Activated gamma-delta T cell treated with anti-CD3 and anti-CD28 coated beads, Interleukin-2, amount 50 U/mL, for 16 hours (primary cell): ENCODE results near the gene SLC6A9.

Experiments
- DNase-seq: peaks from one replicate; pipeline ENCODE4 v3.0.0-alpha.2; 2020; ENCODE audit warnings: low read depth

The SLC6A9 gene

DNA sequence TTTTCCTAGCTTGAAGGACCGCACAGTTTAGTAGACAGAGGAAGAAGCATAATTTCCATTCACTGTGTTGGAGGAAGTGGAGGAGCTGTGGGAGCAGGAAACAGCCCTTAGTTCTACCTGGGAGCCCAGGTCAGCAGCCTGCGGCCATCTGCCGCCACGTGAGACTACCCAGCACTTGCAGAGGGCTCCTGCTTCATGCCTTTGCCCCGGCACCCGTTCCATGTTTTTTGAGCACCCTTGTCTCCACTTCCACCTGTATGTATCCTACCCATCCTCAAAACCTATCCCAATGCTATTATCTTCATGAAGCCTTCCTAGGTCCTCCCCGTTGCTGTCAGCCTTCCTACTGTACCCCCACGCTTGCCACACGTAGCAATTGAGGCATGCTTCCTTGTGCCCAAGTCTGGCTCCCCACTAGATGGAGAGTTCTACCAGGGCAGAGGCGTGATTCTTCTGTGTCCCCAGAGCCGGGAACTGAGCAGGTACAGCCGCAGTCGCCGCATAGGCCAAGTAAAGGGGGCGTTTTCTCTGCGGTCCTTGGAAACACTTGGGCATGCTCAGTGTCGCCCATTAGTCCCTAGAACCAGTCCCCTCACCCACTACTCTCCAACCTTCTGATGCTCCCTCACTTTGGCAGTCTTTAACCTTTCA, 1.9 kb downstream of the SLC6A9 start:
- DNase-seq = no peak

DNA sequence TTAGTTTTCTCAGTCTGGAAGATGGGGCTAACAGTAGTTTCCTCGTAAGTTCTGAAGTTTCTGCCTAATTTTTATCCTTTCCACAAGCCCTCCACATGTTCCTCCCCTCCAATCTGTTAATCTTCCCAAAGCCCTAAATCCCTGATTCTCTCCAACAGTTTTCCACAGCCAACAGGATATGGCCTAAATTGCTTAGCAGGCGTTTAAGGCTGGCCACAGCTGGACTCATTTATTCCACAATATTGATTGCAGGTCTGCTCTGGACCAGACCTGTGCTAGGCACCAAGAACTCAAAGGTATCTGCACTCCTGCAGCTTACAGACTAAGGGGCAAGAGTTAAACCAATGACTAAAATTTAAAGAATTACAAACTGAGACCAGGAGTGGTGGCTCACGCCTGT, 3.9 kb downstream of the SLC6A9 start:
- DNase-seq = no peak

- DNase-seq = no peak
Measured at GRCh38 chr1:44025816-44026215, 5.4 kb downstream of the SLC6A9 start.

GRCh38 chr1:44024903-44025525, 6.2 kb downstream of the SLC6A9 start:
- DNase-seq = no peak

- no peak for DNase-seq
Measured at GRCh38 chr1:44024031-44024902, 7.0 kb downstream of the SLC6A9 start.

DNA sequence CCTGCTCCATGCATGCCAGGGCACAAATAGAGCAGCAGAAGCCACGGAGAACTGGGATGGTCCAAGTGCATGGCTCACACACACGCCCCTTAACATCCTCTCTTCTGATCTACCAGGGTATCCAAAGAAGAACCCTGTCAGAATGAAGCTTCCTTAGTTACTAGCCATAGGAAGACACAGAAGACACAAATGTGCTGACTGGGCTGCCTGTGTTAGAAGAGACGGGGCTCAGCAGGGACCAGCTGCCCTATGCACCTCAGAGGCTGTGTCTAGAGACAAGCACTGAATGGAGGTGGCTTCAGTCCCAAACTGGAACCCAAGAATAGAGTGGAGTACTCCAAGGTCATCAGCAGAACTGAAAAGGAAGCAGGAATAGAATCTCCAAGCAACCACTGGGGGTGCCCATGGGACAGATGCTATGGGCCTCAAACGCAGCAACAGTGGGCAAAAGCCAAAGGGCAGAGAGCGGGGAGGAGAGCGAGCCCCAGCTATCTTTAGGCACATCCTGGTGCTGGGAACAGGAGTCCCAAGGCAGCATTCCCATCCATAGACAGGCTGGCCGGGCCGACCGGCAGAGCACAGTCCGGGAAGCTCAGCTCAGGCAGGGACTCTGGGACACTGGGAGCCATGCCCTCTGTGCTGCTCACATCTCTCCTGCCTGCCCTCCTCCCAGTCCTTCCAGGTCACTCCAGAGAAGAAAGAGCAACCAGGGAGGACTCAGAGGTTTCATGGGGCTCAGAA, 9.5 kb downstream of the SLC6A9 start:
- no peak for DNase-seq

GRCh38 chr1:44021156-44021555, 10.1 kb downstream of the SLC6A9 start:
- no peak for DNase-seq

- no peak for DNase-seq
Measured at GRCh38 chr1:44020464-44020863, 10.8 kb downstream of the SLC6A9 start.

GRCh38 chr1:44019466-44019948, 11.8 kb downstream of the SLC6A9 start:
- no peak for DNase-seq

GRCh38 chr1:44016890-44017400, 14.3 kb downstream of the SLC6A9 start:
- DNase-seq = no peak

GRCh38 chr1:44016041-44016889, 15.0 kb downstream of the SLC6A9 start:
- no peak for DNase-seq

DNA sequence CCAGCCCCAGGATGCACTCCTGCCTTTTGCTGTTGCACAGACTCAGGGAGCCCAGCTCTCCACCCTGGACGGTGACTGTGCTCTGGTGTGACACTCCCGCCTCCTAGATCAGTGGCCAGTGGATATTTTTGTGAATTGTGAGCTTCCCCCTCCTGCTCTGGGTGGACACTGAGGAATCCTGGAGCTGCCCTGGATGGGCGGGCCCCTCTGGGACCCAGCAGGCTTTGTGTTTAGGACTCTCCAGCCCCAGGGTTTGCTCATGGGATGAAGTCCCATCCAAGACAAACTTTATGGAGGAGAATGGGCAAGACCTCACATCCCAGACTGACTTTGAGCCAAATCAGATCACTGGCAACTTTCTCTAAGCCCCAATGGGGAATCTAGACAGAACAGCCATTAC, 16.1 kb downstream of the SLC6A9 start:
- no peak for DNase-seq

GRCh38 chr1:44014365-44015104, 16.7 kb downstream of the SLC6A9 start:
- DNase-seq = no peak

GRCh38 chr1:44013949-44014348, 17.3 kb downstream of the SLC6A9 start:
- DNase-seq = no peak

- no peak for DNase-seq
Measured at GRCh38 chr1:44012941-44013609, 18.2 kb downstream of the SLC6A9 start.

DNA sequence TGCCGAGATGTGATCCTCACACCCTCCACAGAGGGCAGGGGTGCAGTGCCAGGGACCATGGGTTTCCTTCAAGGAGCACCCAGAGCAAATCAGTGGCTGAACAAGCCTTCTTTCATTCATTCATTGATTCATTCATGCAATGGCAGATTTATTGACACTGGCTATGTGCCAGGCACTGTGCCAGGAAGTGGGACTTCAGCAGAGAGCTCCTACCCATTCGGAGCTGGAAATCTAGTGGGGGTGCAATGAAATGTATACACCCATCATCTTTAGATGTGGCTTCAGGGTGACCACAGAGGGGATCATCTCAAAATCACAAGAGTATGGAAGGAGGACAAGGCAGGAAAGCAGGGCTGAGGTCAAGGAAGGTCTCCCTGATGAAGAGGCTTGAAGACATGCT, 18.9 kb downstream of the SLC6A9 start:
- no peak for DNase-seq

- no peak for DNase-seq
Measured at GRCh38 chr1:44010935-44011471, 20.3 kb downstream of the SLC6A9 start.

GRCh38 chr1:44008259-44008658, 23.0 kb downstream of the SLC6A9 start:
- DNase-seq = no peak

GRCh38 chr1:44002606-44003157, 28.6 kb downstream of the SLC6A9 start:
- DNase-seq = no peak
